OCI-LY3 (cell line): ENCODE data around the gene MGMT.

Source experiments
- H2AFZ ChIP-seq: fragments of 200-600, 300-600 bp; shearing (Covaris generic); 2 replicates; pipeline ENCODE4 v1.6.0; 2014; ENCODE audit warnings: antibody characterized with exemption, low read depth, low read length
- H3K27ac ChIP-seq: fragments of 200-600, 300-600 bp; sonication (generic); 2 replicates; pipeline ENCODE4 v1.5.1; 2014; ENCODE audit warnings: mild to moderate bottlenecking, low read length, moderate library complexity, mixed read lengths
- H3K27me3 ChIP-seq: fragments of 200-600, 300-600 bp; sonication (generic); 2 replicates; pipeline ENCODE4 v1.6.1; 2014; ENCODE audit warnings: low read depth, low read length, mixed read lengths
- H3K36me3 ChIP-seq: fragments of 200-600, 300-600 bp; sonication (generic); replicated peaks from 2 replicates; pipeline ENCODE3; 2014; ENCODE audit warnings: low read depth, low read length, mixed read lengths
- H3K4me1 ChIP-seq: fragments of 300-600, 200-600 bp; sonication (generic); 2 replicates; pipeline ENCODE4 v1.6.1; 2014; ENCODE audit warnings: low read length, mixed read lengths
- H3K4me2 ChIP-seq: fragments of 200-600, 300-600 bp; sonication (generic); 2 replicates; pipeline ENCODE4 v1.6.1; 2014; ENCODE audit warnings: low read length, mixed read lengths
- H3K4me3 ChIP-seq: fragments of 300-600, 200-600 bp; sonication (generic); 2 replicates; pipeline ENCODE4 v1.5.1; 2014; ENCODE audit warnings: antibody characterized with exemption, mild to moderate bottlenecking, low read length, moderate library complexity
- H3K79me2 ChIP-seq: fragments of 300-600, 200-600 bp; shearing (Covaris generic); 2 replicates; pipeline ENCODE4 v1.6.1; 2014; ENCODE audit warnings: mild to moderate bottlenecking, low read length, mixed read lengths
- H3K9ac ChIP-seq: fragments of 300-600, 200-600 bp; shearing (Covaris generic); 2 replicates; pipeline ENCODE4 v1.6.0; 2014; ENCODE audit warnings: mild to moderate bottlenecking, low read length, moderate library complexity
- H3K9me3 ChIP-seq: fragments of 200-600, 300-600 bp; shearing (Covaris generic); 2 replicates; pipeline ENCODE4 v1.6.1; 2014; ENCODE audit warnings: low read length, mixed read lengths; ENCODE audit not compliant: insufficient read depth
- H4K20me1 ChIP-seq: fragments of 200-600, 300-600 bp; sonication (generic); 2 replicates; pipeline ENCODE4 v1.6.1; 2016; ENCODE audit warnings: low read length, mixed read lengths; ENCODE audit not compliant: insufficient read depth
- CTCF ChIP-seq: fragments of 200-600, 300-600 bp; sonication (generic); IDR thresholded peaks from 2 replicates; pipeline ENCODE4 v1.5.1; 2014; ENCODE audit warnings: antibody characterized with exemption, low read length, low read depth
- EZH2phosphoT487 ChIP-seq: fragments of 200-600 bp; shearing (Covaris generic); IDR thresholded peaks from 2 replicates; pipeline ENCODE4 v1.6.1; 2018; ENCODE audit warnings: antibody characterized with exemption, mixed run types, low read depth

MGMT gene

DNA sequence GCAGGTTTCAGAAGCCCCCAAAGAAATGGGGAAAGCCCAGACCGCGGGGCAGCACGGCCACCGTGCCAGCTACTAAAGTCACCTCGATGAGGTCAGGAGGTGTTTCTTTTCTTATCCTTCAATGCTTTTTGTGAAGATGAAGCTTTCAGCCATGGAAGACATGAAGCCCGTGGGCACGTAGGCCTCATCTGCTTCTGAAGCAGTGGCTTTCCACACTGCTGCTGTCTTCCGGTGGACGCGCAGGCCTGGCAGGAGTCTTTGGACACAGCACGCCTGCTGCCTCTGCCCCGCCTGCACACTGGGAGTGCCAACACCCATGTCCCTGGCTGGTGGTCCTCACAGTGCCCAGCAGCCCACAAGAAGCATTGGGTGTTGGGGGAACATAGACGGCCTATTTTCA, 311.5 kb downstream of the MGMT start:
- H4K20me1 ChIP-seq, result no peaks in the 10 kb centered on the region
- no peak overlapping the region for H3K9ac ChIP-seq
- no peaks in the 10 kb centered on the region for H3K9me3 ChIP-seq
- H3K27me3 ChIP-seq, result no peaks in the 10 kb centered on the region
- no peaks in the 10 kb centered on the region for H3K79me2 ChIP-seq
- H3K4me1 ChIP-seq, result no peaks in the 10 kb centered on the region
- no peak overlapping the region for H3K4me3 ChIP-seq
- no peak overlapping the region for H3K27ac ChIP-seq
- no peaks in the 10 kb centered on the region for H3K36me3 ChIP-seq
- TF ChIP-seq CTCF (no peak), EZH2phosphoT487 (no peak)
- no peak overlapping the region for H3K4me2 ChIP-seq
- no peak overlapping the region for H2AFZ ChIP-seq

GRCh38 chr10:129779126-129780111, 312.4 kb downstream of the MGMT start:
- Histone ChIP-seq H4K20me1 (no peaks in the 10 kb centered on the region), H3K79me2 (no peaks in the 10 kb centered on the region), H3K27me3 (no peaks in the 10 kb centered on the region), H3K9ac (no peak overlapping the region), H2AFZ (no peak overlapping the region), H3K4me1 (no peaks in the 10 kb centered on the region), H3K4me3 (no peak overlapping the region), H3K9me3 (no peaks in the 10 kb centered on the region), H3K27ac (no peak overlapping the region), H3K36me3 (no peaks in the 10 kb centered on the region), H3K4me2 (no peak overlapping the region)
- TF ChIP-seq CTCF (no peak), EZH2phosphoT487 (no peak)

DNA sequence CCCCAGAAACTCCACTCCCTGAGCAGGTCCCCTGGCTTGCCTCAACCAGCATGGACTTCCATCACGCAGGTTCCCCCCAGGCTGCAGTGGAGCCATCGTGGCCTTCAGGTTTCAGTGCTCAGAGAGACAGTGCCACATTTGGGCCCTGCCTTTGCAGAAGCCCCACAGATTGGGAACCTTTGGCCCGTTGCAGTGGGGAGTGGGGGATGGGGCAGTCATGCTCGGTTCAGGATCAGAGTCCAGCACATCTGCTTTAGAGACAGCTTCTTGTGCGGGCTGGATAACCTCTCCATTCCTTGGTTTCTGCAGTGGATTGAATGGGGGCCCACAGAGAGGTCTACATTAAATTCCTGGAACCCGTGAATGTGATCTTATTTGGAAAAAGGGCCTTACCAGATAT, 313.2 kb downstream of the MGMT start:
- no peaks in the 10 kb centered on the region for H3K79me2 ChIP-seq
- H3K4me1 ChIP-seq, result no peaks in the 10 kb centered on the region
- no peak overlapping the region for H2AFZ ChIP-seq
- H4K20me1 ChIP-seq, result no peaks in the 10 kb centered on the region
- H3K27me3 ChIP-seq, result no peaks in the 10 kb centered on the region
- no peaks in the 10 kb centered on the region for H3K9me3 ChIP-seq
- H3K4me3 ChIP-seq, result no peak overlapping the region
- H3K4me2 ChIP-seq, result no peak overlapping the region
- no peak overlapping the region for H3K27ac ChIP-seq
- H3K9ac ChIP-seq, result no peak overlapping the region
- TF ChIP-seq EZH2phosphoT487 (no peak), CTCF (no peak)
- no peaks in the 10 kb centered on the region for H3K36me3 ChIP-seq

- Histone ChIP-seq H3K79me2 (no peaks in the 10 kb centered on the region), H2AFZ (no peak overlapping the region), H3K9me3 (no peaks in the 10 kb centered on the region), H3K4me1 (no peaks in the 10 kb centered on the region), H3K4me3 (no peak overlapping the region), H3K36me3 (no peaks in the 10 kb centered on the region), H3K27ac (no peak overlapping the region), H3K27me3 (no peaks in the 10 kb centered on the region), H3K9ac (no peak overlapping the region), H3K4me2 (no peak overlapping the region), H4K20me1 (no peaks in the 10 kb centered on the region)
- no peak for TF ChIP-seq EZH2phosphoT487
- TF ChIP-seq CTCF, result no peak
Observed at GRCh38 chr10:129780901-129781795, 314.1 kb downstream of the MGMT start.
